Measurements from ENCODE around the gene COCH. TPM values are rescaled to one million over a fixed set of nuclear protein-coding genes. Genes with fewer than 3 reads are reported as not detected.

Gene COCH
- total RNA-seq, 1 experiment from 2014 or later, result 6.7 TPM

GRCh38 chr14:30864934-30865333 lies 9.4 kb upstream of the COCH start:
- DNase-seq (ENCODE audit: low read depth, low spot score), result no peak
- Histone ChIP-seq H4K20me1 (ENCODE audit: insufficient read depth) (no peaks in the 10 kb centered on the region), H3K9ac (ENCODE audit: low read length) (no peak overlapping the region), H3K79me2 (ENCODE audit: insufficient read depth, low read length) (no peaks in the 10 kb centered on the region), H3K27ac (ENCODE audit: low read depth, low read length) (no peak overlapping the region), H3K4me3 (replicated peaks in 1 of 2; ENCODE audit: low read depth in 1 of 2, low read length in 2 of 2) (no peak overlapping the region), H3K36me3 (ENCODE audit: control insufficient read depth in 1 of 2, insufficient read depth in 2 of 2, low read length in 2 of 2) (no peaks in the 10 kb centered on the region), H3K4me2 (ENCODE audit: low read length) (no peak overlapping the region), H3K9me2 (ENCODE audit: insufficient read depth) (no peaks in the 10 kb centered on the region), H2AFZ (ENCODE audit: low read depth, low read length, poor library complexity, severe bottlenecking) (no peak overlapping the region), H3K4me1 (ENCODE audit: control insufficient read depth in 1 of 2, insufficient read depth in 2 of 2, low read length in 2 of 2) (no peaks in the 10 kb centered on the region), H3K9me3 (ENCODE audit: control insufficient read depth in 1 of 2, insufficient read depth in 1 of 2, low read depth in 1 of 2, low read length in 2 of 2) (no peaks in the 10 kb centered on the region), H3K27me3 (ENCODE audit: insufficient read depth, low read length) (no peaks in the 10 kb centered on the region)
- BruUV-seq (replicated peaks), result no TSS peak
- ATAC-seq, result no peak
- intact Hi-C loops (cut with micrococcal nuclease), result no loop called here
- POLR2A ChIA-PET, result no interaction called here
- RAD21 ChIA-PET (ENCODE audit: low non-redundant PET in 1 of 2, low total read pairs in 2 of 2, uncharacterized antibody in 2 of 2, unreplicated experiment in 2 of 2), result no interaction called here
- no peak for TF ChIP-seq CEBPB (IDR thresholded peaks at IDR 0.05; ENCODE audit: low read depth)
- TF ChIP-seq, protein P1, sequence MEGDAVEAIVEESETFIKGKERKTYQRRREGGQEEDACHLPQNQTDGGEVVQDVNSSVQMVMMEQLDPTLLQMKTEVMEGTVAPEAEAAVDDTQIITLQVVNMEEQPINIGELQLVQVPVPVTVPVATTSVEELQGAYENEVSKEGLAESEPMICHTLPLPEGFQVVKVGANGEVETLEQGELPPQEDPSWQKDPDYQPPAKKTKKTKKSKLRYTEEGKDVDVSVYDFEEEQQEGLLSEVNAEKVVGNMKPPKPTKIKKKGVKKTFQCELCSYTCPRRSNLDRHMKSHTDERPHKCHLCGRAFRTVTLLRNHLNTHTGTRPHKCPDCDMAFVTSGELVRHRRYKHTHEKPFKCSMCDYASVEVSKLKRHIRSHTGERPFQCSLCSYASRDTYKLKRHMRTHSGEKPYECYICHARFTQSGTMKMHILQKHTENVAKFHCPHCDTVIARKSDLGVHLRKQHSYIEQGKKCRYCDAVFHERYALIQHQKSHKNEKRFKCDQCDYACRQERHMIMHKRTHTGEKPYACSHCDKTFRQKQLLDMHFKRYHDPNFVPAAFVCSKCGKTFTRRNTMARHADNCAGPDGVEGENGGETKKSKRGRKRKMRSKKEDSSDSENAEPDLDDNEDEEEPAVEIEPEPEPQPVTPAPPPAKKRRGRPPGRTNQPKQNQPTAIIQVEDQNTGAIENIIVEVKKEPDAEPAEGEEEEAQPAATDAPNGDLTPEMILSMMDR (IDR thresholded peaks at IDR 0.05 in 2 of 3, conservative IDR thresholded peaks at IDR 0.05 in 1 of 3; ENCODE audit: borderline replicate concordance in 1 of 3, insufficient read depth in 1 of 3, low read depth in 2 of 3, low read length in 2 of 3), result no peak
- no peak for TF ChIP-seq SIN3A (IDR thresholded peaks at IDR 0.05; ENCODE audit: low read depth)
- no peak for TF ChIP-seq RAD21 (IDR thresholded peaks at IDR 0.05; ENCODE audit: low read depth)
- no peak for TF ChIP-seq SRF (IDR thresholded peaks at IDR 0.05; ENCODE audit: low read depth)
- no peak for TF ChIP-seq EGR1 (IDR thresholded peaks at IDR 0.05; ENCODE audit: low read depth)
- CTCF ChIA-PET, result no interaction called here

GRCh38 chr14:30868736-30869135 lies 5.6 kb upstream of the COCH start:
- Histone ChIP-seq H3K9me2 (ENCODE audit: insufficient read depth) (no peaks in the 10 kb centered on the region), H3K79me2 (ENCODE audit: insufficient read depth, low read length) (no peaks in the 10 kb centered on the region), H3K4me1 (ENCODE audit: control insufficient read depth in 1 of 2, insufficient read depth in 2 of 2, low read length in 2 of 2) (peaks cover 0 to 5% of the 10 kb centered on the region in 2 experiments; a peak in 2 of 4 replicates), H2AFZ (ENCODE audit: low read depth, low read length, poor library complexity, severe bottlenecking) (no peak overlapping the region), H3K36me3 (ENCODE audit: control insufficient read depth in 1 of 2, insufficient read depth in 2 of 2, low read length in 2 of 2) (no peaks in the 10 kb centered on the region), H3K4me3 (replicated peaks in 1 of 2; ENCODE audit: low read depth in 1 of 2, low read length in 2 of 2) (no peak overlapping the region), H3K4me2 (ENCODE audit: low read length) (no peak overlapping the region), H3K9me3 (ENCODE audit: control insufficient read depth in 1 of 2, insufficient read depth in 1 of 2, low read depth in 1 of 2, low read length in 2 of 2) (no peaks in the 10 kb centered on the region), H3K9ac (ENCODE audit: low read length) (no peak overlapping the region), H3K27ac (ENCODE audit: low read depth, low read length) (no peak overlapping the region), H4K20me1 (ENCODE audit: insufficient read depth) (no peaks in the 10 kb centered on the region), H3K27me3 (ENCODE audit: insufficient read depth, low read length) (no peaks in the 10 kb centered on the region)
- intact Hi-C loops (cut with micrococcal nuclease), result no loop called here
- DNase-seq (ENCODE audit: low read depth, low spot score) (no peak), ATAC-seq (no peak)
- ChIA-PET POLR2A (no interaction called here), RAD21 (ENCODE audit: low non-redundant PET in 1 of 2, low total read pairs in 2 of 2, uncharacterized antibody in 2 of 2, unreplicated experiment in 2 of 2) (no interaction called here), CTCF (no interaction called here)
- BruUV-seq (replicated peaks), result no TSS peak
- TF ChIP-seq, protein P1 (IDR thresholded peaks at IDR 0.05 in 2 of 3, conservative IDR thresholded peaks at IDR 0.05 in 1 of 3; ENCODE audit: borderline replicate concordance in 1 of 3, insufficient read depth in 1 of 3, low read depth in 2 of 3, low read length in 2 of 3), result no peak
- TF ChIP-seq SIN3A (IDR thresholded peaks at IDR 0.05; ENCODE audit: low read depth) (no peak), TCF7L2 (IDR thresholded peaks at IDR 0.05; ENCODE audit: borderline replicate concordance, extremely low read depth, insufficient read depth, insufficient read length) (no peak), SRF (IDR thresholded peaks at IDR 0.05; ENCODE audit: low read depth) (no peak), ZFX (IDR thresholded peaks at IDR 0.05) (no peak), POLR2AphosphoS5 (IDR thresholded peaks at IDR 0.05; ENCODE audit: low read depth, low read length) (no peak), CBX3 (IDR thresholded peaks at IDR 0.05; ENCODE audit: low read depth) (no peak), SP1 (IDR thresholded peaks at IDR 0.05; ENCODE audit: low read depth) (no peak), EZH2 (IDR thresholded peaks at IDR 0.05) (no peak), ATF3 (IDR thresholded peaks at IDR 0.05) (no peak), EZH2phosphoT487 (IDR thresholded peaks at IDR 0.05; ENCODE audit: borderline replicate concordance) (no peak), CEBPB (IDR thresholded peaks at IDR 0.05; ENCODE audit: low read depth) (no peak), YY1 (IDR thresholded peaks at IDR 0.05; ENCODE audit: extremely low read depth, insufficient replicate concordance, low read depth, low read length) (no peak), RAD21 (IDR thresholded peaks at IDR 0.05; ENCODE audit: low read depth) (no peak), FOSL1 (IDR thresholded peaks at IDR 0.05; ENCODE audit: low read depth) (no peak), JUND (IDR thresholded peaks at IDR 0.05) (no peak)

Data from HCT116 (cell line).